ENCODE results near the gene CNNM3.

- TF ChIP-seq EGR1 (IDR thresholded peaks at IDR 0.05; ENCODE audit: low read depth in 2 of 2) (no peak), RXRA (IDR thresholded peaks at IDR 0.05) (no peak), ATF3 (IDR thresholded peaks at IDR 0.05) (no peak), HNF4G (IDR thresholded peaks at IDR 0.05) (no peak), RAD21 (IDR thresholded peaks at IDR 0.05) (no peak), REST (IDR thresholded peaks at IDR 0.05) (no peak)
- TF ChIP-seq, protein P1, sequence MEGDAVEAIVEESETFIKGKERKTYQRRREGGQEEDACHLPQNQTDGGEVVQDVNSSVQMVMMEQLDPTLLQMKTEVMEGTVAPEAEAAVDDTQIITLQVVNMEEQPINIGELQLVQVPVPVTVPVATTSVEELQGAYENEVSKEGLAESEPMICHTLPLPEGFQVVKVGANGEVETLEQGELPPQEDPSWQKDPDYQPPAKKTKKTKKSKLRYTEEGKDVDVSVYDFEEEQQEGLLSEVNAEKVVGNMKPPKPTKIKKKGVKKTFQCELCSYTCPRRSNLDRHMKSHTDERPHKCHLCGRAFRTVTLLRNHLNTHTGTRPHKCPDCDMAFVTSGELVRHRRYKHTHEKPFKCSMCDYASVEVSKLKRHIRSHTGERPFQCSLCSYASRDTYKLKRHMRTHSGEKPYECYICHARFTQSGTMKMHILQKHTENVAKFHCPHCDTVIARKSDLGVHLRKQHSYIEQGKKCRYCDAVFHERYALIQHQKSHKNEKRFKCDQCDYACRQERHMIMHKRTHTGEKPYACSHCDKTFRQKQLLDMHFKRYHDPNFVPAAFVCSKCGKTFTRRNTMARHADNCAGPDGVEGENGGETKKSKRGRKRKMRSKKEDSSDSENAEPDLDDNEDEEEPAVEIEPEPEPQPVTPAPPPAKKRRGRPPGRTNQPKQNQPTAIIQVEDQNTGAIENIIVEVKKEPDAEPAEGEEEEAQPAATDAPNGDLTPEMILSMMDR (IDR thresholded peaks at IDR 0.05; ENCODE audit: low read depth, low read length, missing input control): no peak
- TF ChIP-seq, protein P2, sequence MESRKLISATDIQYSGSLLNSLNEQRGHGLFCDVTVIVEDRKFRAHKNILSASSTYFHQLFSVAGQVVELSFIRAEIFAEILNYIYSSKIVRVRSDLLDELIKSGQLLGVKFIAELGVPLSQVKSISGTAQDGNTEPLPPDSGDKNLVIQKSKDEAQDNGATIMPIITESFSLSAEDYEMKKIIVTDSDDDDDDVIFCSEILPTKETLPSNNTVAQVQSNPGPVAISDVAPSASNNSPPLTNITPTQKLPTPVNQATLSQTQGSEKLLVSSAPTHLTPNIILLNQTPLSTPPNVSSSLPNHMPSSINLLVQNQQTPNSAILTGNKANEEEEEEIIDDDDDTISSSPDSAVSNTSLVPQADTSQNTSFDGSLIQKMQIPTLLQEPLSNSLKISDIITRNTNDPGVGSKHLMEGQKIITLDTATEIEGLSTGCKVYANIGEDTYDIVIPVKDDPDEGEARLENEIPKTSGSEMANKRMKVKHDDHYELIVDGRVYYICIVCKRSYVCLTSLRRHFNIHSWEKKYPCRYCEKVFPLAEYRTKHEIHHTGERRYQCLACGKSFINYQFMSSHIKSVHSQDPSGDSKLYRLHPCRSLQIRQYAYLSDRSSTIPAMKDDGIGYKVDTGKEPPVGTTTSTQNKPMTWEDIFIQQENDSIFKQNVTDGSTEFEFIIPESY (IDR thresholded peaks at IDR 0.05): no peak
Measured at GRCh38 chr2:96839293-96839874, 23.3 kb downstream of the CNNM3 start.

Data from liver (tissue), 3 donors.